ENCODE measurements around the gene GAK. TPM values are rescaled to one million over a fixed set of nuclear protein-coding genes. Genes with fewer than 3 reads are reported as not detected.

The GAK gene
- polyA plus RNA-seq, 1 of the 3 experiments (the other 2 are of a cell fraction) = 35.9 TPM

DNA sequence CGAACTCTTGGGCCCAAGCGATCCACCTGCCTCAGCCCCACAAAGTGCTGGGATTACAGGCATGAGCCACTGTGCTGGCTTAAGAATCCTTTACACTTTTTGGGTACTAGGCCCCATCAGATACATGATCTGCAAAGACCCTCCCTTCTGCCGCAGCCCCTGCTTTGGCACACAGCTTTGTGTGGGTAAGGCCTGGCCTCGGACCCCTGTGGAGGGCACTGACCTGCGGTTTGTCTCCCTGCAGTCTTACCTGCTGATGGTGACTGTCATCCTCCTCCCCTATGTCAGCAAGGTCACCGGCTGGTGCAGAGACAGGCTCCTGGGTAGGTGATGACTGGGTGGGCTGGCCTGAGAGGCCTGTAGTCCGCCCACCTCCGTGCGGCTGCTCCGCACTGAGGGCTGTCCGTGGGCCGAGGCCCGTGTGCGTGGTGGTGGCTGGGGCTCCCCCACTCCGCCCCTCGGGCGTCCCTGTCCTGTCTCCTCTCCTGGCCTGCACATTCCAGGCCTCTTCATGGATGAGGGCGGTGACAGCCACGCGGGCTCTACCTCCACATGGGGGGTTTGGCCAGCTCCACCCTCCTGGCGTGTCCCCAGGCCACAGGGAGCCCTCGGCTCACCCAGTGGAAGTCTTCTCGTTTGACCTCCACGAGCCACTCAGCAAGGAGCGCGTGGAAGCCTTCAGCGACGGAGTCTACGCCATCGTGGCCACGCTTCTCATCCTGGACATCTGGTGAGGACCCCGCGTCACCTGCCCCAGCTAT is 23.2 kb upstream of the GAK start:
- no peak overlapping the region for H3K27ac ChIP-seq (ENCODE audit: low read depth in 2 of 2, low read length in 1 of 2)
- peak; percentile 15 for DNase-seq
- H3K9me2 ChIP-seq = no peaks in the 10 kb centered on the region
- TF ChIP-seq GATA2 (CRISPR knock-in tag; IDR thresholded peaks at IDR 0.05) (no peak), JUND (IDR thresholded peaks at IDR 0.05) (no peak), RAD21 (IDR thresholded peaks at IDR 0.05; ENCODE audit: low read length) (no peak), SIN3A (IDR thresholded peaks at IDR 0.05; ENCODE audit: borderline replicate concordance, low read depth, low read length) (no peak), GABPA (IDR thresholded peaks at IDR 0.05; ENCODE audit: low read depth) (no peak), FOSL2 (IDR thresholded peaks at IDR 0.05; ENCODE audit: borderline replicate concordance, low read depth) (no peak), RXRA (IDR thresholded peaks at IDR 0.05; ENCODE audit: borderline replicate concordance, low read depth) (no peak), SMC3 (IDR thresholded peaks at IDR 0.05; ENCODE audit: low read depth, low read length) (no peak), REST (IDR thresholded peaks at IDR 0.05; ENCODE audit: low read depth, low read length) (no peak), NRF1 (IDR thresholded peaks at IDR 0.05; ENCODE audit: low read depth, low read length) (no peak), EZH2phosphoT487 (IDR thresholded peaks at IDR 0.05; ENCODE audit: borderline replicate concordance, low read depth) (no peak), NFIC (IDR thresholded peaks at IDR 0.05; ENCODE audit: borderline replicate concordance) (no peak), FOXM1 (IDR thresholded peaks at IDR 0.05; ENCODE audit: low read depth) (no peak), YY1 (IDR thresholded peaks at IDR 0.05; ENCODE audit: low read depth) (no peak), CHD2 (IDR thresholded peaks at IDR 0.05; ENCODE audit: low read length, partially characterized antibody) (no peak), USF1 (IDR thresholded peaks at IDR 0.05; ENCODE audit: borderline replicate concordance, low read depth) (no peak), ELF1 (IDR thresholded peaks at IDR 0.05) (no peak)
- TF ChIP-seq, protein P1, sequence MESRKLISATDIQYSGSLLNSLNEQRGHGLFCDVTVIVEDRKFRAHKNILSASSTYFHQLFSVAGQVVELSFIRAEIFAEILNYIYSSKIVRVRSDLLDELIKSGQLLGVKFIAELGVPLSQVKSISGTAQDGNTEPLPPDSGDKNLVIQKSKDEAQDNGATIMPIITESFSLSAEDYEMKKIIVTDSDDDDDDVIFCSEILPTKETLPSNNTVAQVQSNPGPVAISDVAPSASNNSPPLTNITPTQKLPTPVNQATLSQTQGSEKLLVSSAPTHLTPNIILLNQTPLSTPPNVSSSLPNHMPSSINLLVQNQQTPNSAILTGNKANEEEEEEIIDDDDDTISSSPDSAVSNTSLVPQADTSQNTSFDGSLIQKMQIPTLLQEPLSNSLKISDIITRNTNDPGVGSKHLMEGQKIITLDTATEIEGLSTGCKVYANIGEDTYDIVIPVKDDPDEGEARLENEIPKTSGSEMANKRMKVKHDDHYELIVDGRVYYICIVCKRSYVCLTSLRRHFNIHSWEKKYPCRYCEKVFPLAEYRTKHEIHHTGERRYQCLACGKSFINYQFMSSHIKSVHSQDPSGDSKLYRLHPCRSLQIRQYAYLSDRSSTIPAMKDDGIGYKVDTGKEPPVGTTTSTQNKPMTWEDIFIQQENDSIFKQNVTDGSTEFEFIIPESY (IDR thresholded peaks at IDR 0.05; ENCODE audit: borderline replicate concordance, low read depth) = no peak
- TF ChIP-seq, protein P2, sequence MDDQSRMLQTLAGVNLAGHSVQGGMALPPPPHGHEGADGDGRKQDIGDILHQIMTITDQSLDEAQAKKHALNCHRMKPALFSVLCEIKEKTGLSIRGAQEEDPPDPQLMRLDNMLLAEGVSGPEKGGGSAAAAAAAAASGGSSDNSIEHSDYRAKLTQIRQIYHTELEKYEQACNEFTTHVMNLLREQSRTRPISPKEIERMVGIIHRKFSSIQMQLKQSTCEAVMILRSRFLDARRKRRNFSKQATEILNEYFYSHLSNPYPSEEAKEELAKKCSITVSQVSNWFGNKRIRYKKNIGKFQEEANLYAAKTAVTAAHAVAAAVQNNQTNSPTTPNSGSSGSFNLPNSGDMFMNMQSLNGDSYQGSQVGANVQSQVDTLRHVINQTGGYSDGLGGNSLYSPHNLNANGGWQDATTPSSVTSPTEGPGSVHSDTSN (IDR thresholded peaks at IDR 0.05) = no peak
- TF ChIP-seq, protein P3, sequence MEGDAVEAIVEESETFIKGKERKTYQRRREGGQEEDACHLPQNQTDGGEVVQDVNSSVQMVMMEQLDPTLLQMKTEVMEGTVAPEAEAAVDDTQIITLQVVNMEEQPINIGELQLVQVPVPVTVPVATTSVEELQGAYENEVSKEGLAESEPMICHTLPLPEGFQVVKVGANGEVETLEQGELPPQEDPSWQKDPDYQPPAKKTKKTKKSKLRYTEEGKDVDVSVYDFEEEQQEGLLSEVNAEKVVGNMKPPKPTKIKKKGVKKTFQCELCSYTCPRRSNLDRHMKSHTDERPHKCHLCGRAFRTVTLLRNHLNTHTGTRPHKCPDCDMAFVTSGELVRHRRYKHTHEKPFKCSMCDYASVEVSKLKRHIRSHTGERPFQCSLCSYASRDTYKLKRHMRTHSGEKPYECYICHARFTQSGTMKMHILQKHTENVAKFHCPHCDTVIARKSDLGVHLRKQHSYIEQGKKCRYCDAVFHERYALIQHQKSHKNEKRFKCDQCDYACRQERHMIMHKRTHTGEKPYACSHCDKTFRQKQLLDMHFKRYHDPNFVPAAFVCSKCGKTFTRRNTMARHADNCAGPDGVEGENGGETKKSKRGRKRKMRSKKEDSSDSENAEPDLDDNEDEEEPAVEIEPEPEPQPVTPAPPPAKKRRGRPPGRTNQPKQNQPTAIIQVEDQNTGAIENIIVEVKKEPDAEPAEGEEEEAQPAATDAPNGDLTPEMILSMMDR (IDR thresholded peaks at IDR 0.05) = no peak
- H2AFZ ChIP-seq (ENCODE audit: low read depth) = no peak overlapping the region
- peaks cover 0 to 22% of the 10 kb centered on the region in 2 experiments for H3K36me3 ChIP-seq (replicated peaks in 1 of 2; ENCODE audit: control insufficient read depth in 1 of 2, insufficient read depth in 2 of 2, low read length in 1 of 2)
- H3K4me3 ChIP-seq (ENCODE audit: low read depth in 2 of 2, low read length in 1 of 2) = no peak overlapping the region
- H3K79me2 ChIP-seq (ENCODE audit: insufficient read depth) = no peaks in the 10 kb centered on the region
- H3K4me2 ChIP-seq = no peak overlapping the region
- WGBS (ENCODE audit: low lambda C conversion rate) = 96% methylated on average over 13 of the region's 33 CpGs
- H3K27me3 ChIP-seq (ENCODE audit: insufficient read depth) = no peaks in the 10 kb centered on the region
- H3K9ac ChIP-seq = no peak overlapping the region
- H3K4me1 ChIP-seq (ENCODE audit: control insufficient read depth in 1 of 2, insufficient read depth in 2 of 2, low read depth in 1 of 2, low read length in 1 of 2) = no peaks in the 10 kb centered on the region
- ChIA-PET CTCF (no interaction called here), POLR2A (no interaction called here)
- H3K9me3 ChIP-seq = no peaks in the 10 kb centered on the region
- no peaks in the 10 kb centered on the region for H4K20me1 ChIP-seq (ENCODE audit: insufficient read depth)
- H3F3A ChIP-seq (replicated peaks; ENCODE audit: insufficient read depth) = no peaks in the 10 kb centered on the region

Measured in SK-N-SH (cell line).